ENCODE results near the gene MAPKAPK5. TPM values are rescaled to one million over a fixed set of nuclear protein-coding genes. Genes with fewer than 3 reads are reported as not detected.
A peak's percentile ranks its signal among the peaks of the same experiment; 100 is the strongest.
"Not testable (repeated sequence)": the region's sequence is repeated elsewhere in the genome, so short reads cannot be mapped to it uniquely, and the experiment has no call there.

Gene MAPKAPK5
- total RNA-seq, 1 experiment from 2014 or later: 87.2 TPM

GRCh38 chr12:111825509-111825908 lies 16.5 kb upstream of the MAPKAPK5 start:
- no peak for DNase-seq (ENCODE audit: low spot score)
- in situ Hi-C loops (cut with HindIII; ENCODE audit: low sequenced_read_pairs): no loop called here

GRCh38 chr12:111826316-111826715 lies 15.7 kb upstream of the MAPKAPK5 start:
- no peak for DNase-seq (ENCODE audit: low spot score)
- in situ Hi-C loops (cut with HindIII; ENCODE audit: low sequenced_read_pairs): no loop called here

GRCh38 chr12:111826992-111827391 lies 15.0 kb upstream of the MAPKAPK5 start:
- DNase-seq (ENCODE audit: low spot score): no peak
- in situ Hi-C loops (cut with HindIII; ENCODE audit: low sequenced_read_pairs): no loop called here

GRCh38 chr12:111827907-111828306 lies 14.1 kb upstream of the MAPKAPK5 start:
- in situ Hi-C loops (cut with HindIII; ENCODE audit: low sequenced_read_pairs): no loop called here
- no peak for DNase-seq (ENCODE audit: low spot score)

GRCh38 chr12:111828338-111828979 lies 13.6 kb upstream of the MAPKAPK5 start:
- in situ Hi-C loops (cut with HindIII; ENCODE audit: low sequenced_read_pairs): no loop called here
- no peak for DNase-seq (ENCODE audit: low spot score)

GRCh38 chr12:111829635-111830034 lies 12.4 kb upstream of the MAPKAPK5 start:
- DNase-seq (ENCODE audit: low spot score); in situ Hi-C loops (cut with HindIII; ENCODE audit: low sequenced_read_pairs): not testable (repeated sequence)

GRCh38 chr12:111834740-111835386 lies 7.2 kb upstream of the MAPKAPK5 start:
- peak; percentile 9 for DNase-seq (ENCODE audit: low spot score)
- in situ Hi-C loops (cut with HindIII; ENCODE audit: low sequenced_read_pairs): not testable (repeated sequence)

GRCh38 chr12:111835531-111836181 lies 6.4 kb upstream of the MAPKAPK5 start:
- DNase-seq (ENCODE audit: low spot score); in situ Hi-C loops (cut with HindIII; ENCODE audit: low sequenced_read_pairs): not testable (repeated sequence)

- DNase-seq (ENCODE audit: low spot score): no peak
- in situ Hi-C loops (cut with HindIII; ENCODE audit: low sequenced_read_pairs): no loop called here
Measured at GRCh38 chr12:111838353-111838752, 3.7 kb upstream of the MAPKAPK5 start.

GRCh38 chr12:111840807-111841206 lies 1.2 kb upstream of the MAPKAPK5 start:
- DNase-seq (ENCODE audit: low spot score): no peak
- in situ Hi-C loops (cut with HindIII; ENCODE audit: low sequenced_read_pairs): no loop called here

GRCh38 chr12:111841236-111841749 lies 735 bp upstream of the MAPKAPK5 start:
- DNase-seq (ENCODE audit: low spot score): no peak

GRCh38 chr12:111842556-111843396 lies 748 bp downstream of the MAPKAPK5 start:
- peak; percentile 2 for DNase-seq (ENCODE audit: low spot score)

More at GRCh38 chr12:111841236-111841749, 735 bp upstream of the MAPKAPK5 start:
- in situ Hi-C loops (cut with HindIII; ENCODE audit: low sequenced_read_pairs): no loop called here

GRCh38 chr12:111846016-111846415 lies 4.0 kb downstream of the MAPKAPK5 start:
- DNase-seq (ENCODE audit: low spot score): peak; percentile 49
- in situ Hi-C loops (cut with HindIII; ENCODE audit: low sequenced_read_pairs): no loop called here

More at GRCh38 chr12:111842556-111843396, 748 bp downstream of the MAPKAPK5 start:
- in situ Hi-C loops (cut with HindIII; ENCODE audit: low sequenced_read_pairs): no loop called here

GRCh38 chr12:111850526-111850925 lies 8.5 kb downstream of the MAPKAPK5 start:
- DNase-seq (ENCODE audit: low spot score): no peak
- in situ Hi-C loops (cut with HindIII; ENCODE audit: low sequenced_read_pairs): no loop called here

GRCh38 chr12:111858186-111858585 lies 16.2 kb downstream of the MAPKAPK5 start:
- no peak for DNase-seq (ENCODE audit: low spot score)
- in situ Hi-C loops (cut with HindIII; ENCODE audit: low sequenced_read_pairs): no loop called here

GRCh38 chr12:111858778-111859177 lies 16.8 kb downstream of the MAPKAPK5 start:
- DNase-seq (ENCODE audit: low spot score): no peak
- in situ Hi-C loops (cut with HindIII; ENCODE audit: low sequenced_read_pairs): no loop called here

GRCh38 chr12:111864913-111865312 lies 22.9 kb downstream of the MAPKAPK5 start:
- in situ Hi-C loops (cut with HindIII; ENCODE audit: low sequenced_read_pairs): no loop called here

GRCh38 chr12:111867531-111867930 lies 25.5 kb downstream of the MAPKAPK5 start:
- in situ Hi-C loops (cut with HindIII; ENCODE audit: low sequenced_read_pairs): no loop called here

More at GRCh38 chr12:111864913-111865312, 22.9 kb downstream of the MAPKAPK5 start:
- DNase-seq (ENCODE audit: low spot score): no peak

More at GRCh38 chr12:111867531-111867930, 25.5 kb downstream of the MAPKAPK5 start:
- no peak for DNase-seq (ENCODE audit: low spot score)

Data from G401 (cell line).